GM18951 (cell line): ENCODE measurements around the gene GLCCI1.

Experiments
- POLR2A ChIP-seq: IDR thresholded peaks from 4 replicates; pipeline ENCODE4 v1.6.1; 2011; ENCODE audit warnings: mild to moderate bottlenecking; ENCODE audit not compliant: insufficient read length, insufficient read depth; ENCODE audit errors: extremely low read depth
- in situ Hi-C: fragments of 300-500 bp; cut with MboI; formaldehyde crosslinking; loops from one replicate; pipeline ENCODE4 v1.12.0; 2022; ENCODE audit warnings: low sequenced_read_pairs, mixed read lengths, inconsistent platforms; ENCODE audit not compliant: unreplicated experiment

Gene GLCCI1

DNA sequence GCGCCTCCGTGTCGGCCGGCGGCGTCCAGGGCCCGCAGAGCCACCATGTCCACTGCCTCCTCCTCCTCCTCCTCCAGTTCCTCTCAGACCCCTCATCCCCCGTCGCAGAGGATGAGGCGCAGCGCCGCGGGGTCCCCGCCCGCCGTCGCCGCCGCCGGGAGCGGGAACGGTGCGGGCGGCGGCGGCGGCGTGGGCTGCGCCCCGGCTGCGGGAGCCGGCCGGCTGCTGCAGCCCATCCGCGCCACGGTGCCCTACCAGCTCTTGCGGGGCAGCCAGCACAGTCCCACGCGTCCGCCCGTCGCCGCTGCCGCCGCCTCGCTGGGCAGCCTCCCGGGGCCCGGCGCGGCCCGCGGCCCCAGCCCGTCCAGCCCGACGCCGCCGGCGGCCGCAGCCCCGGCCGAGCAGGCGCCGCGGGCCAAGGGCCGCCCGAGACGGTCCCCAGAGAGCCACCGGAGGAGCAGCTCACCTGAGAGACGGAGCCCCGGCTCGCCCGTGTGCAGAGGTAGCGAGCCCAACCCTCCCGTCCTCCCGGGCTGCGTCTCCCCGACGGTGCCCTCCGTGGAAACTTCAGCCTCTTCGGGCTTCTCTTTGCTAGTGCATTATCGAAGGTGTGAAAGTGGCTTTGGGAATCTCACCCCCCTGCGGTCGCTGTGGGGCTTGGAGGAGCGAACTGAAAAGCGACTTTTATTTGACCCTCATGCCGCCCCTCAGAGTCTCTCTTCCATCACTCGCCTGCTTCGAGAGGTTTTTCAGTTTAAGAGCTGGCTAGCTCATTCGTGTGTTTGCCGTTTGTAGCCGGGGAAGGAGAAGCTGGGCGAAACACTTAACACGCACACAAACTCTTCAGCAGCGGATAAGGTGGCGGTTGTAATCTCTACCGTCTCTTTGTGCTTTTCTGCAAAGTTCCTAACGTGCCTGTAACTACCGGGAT, 975 bp downstream of the GLCCI1 start:
- in situ Hi-C loops: no loop called here
- TF ChIP-seq POLR2A: peak; percentile 36

- TF ChIP-seq POLR2A: no peak
- in situ Hi-C loops: no loop called here
Measured at GRCh38 chr7:7970237-7970530, 1.6 kb downstream of the GLCCI1 start.

DNA sequence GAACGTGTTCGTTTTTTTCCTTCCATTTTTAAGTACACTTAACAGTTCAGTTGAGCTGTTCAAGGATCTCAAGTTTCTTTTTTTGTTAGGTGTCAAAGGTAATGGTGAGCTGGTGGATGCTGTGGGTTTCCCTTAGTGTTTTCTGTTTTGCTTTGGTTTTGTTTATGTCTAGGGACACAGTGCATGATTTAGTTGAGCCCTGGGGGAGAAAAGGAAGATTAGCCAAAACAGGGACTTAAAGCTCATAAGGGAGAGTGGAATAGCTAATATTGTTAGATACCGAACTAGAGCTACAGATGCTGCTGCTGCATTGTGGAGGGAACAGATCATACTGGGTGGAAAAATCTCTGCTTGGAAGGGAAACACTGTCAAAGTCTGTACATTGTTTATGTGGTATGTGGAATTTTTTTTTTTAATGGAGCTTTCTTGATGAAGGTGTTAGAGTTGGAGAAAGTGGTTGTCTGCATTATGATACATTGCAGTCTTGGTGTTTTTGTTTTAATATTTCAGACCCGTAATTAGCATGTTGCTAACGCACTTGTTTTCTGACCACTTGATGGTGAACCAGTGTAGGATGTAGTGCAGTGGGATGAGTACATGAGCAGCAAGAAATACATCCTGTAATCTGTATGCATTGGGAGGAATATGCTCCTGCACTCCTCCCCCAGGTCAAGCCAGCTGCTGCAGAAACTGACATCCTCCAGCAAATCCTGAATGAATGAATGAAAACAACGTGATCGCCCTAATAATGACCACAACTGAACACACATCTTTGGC, 2.1 kb downstream of the GLCCI1 start:
- no peak for TF ChIP-seq POLR2A
- in situ Hi-C loops: no loop called here

DNA sequence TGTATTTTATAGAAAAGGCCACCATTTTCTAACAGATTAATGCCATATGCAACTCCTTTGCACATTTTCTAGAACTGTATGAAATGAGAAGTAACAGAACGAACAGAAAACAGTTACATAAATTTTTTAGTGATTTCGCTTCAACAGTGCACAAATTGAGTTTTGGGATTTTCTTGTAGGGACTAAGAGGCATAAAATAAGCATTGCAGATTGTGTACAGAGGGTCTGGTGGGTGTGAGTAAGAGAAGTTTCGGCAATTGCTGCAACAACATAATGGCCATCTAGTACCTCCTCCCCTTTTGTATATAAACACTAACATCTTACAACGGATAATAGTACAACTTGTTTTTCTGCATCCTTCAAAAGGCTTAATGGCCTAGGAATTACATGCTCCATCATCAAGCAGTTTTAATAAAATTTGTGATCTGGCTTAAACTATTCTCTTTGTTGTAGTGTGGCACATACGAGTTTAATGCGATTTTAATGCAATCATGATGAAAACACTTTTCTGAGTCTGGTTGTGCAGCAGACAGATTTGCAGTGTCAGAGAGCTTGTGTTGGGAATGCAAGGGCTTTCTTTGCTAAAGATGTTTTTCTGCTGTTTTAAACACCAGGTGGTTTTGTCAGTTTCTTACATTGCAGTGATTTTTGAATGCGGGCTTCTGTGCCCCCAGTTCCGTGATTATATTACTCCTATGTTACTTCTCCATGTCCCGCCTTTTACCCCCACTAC, 2.9 kb downstream of the GLCCI1 start:
- TF ChIP-seq POLR2A: no peak
- in situ Hi-C loops: no loop called here

DNA sequence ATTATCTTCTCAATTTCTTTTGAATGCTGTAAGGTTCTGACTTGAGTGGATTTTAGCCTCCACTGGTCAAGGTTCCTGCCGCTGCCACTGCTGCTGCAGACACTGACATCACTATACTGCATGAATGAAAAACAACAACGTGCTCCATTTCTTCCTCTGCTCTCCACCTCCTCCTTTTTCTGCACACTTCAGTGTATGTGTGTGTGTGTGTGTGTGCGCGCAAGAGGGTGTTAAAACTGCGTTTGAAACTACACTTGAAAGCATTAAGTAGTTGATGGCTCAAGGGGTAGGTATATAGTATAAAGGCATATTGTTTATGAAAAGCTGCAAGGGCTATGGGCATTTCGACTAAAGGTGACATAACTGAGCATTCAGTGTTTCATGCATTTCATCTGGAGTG, 3.5 kb downstream of the GLCCI1 start:
- in situ Hi-C loops: no loop called here

DNA sequence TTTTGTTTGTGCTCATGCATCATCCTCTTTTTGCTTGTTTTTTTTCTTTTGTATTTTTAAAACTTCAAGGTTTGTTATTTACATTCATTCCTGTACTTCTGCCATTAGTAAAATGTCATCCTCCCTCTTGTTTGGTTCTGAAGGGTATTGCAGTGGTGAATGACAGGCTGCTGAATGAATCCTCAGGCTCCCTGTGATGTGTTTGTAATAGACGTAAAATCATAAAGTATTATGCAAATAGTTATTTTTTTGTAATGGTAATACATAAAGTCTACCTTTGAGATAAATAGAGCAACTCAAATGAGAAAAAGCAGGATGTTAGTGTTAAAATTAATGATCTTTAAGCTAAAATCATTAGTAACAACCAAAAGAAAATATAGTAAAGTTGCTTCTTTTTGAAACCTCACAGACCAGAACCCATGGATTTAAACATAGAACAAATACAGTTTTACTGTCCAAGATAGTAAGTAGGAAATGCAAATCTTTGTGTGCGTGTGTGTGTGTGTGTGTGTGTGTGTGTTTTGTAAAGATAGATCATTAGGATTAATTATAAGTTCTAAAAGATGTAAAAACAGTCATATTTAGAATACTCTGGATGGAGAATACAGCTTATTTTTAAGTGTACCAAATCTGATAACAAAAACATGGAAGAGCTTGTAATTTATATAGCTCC, 4.5 kb downstream of the GLCCI1 start:
- TF ChIP-seq POLR2A: no peak
- in situ Hi-C loops: no loop called here

More for the DNA sequence above, 3.5 kb downstream of the GLCCI1 start:
- TF ChIP-seq POLR2A: no peak

DNA sequence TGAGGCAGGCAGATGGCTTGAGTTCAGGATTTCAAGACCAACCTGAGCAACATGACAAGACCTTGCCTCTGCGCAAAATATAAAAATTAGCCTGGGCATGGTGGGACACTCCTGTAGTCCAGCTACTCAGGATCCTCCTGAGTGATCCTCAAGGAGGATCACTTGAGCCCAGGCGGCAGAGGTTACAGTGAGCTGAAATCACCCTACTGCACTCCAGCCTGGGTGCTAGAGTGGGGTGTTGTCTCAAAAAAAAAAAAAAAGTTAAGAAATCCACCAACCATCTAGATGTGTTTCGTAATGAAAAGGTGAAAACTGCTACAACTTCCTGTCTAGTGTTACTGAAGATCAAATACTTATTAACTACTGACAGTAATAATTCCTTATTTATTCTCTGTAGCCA, 8.1 kb downstream of the GLCCI1 start:
- TF ChIP-seq POLR2A: no peak
- in situ Hi-C loops: no loop called here

DNA sequence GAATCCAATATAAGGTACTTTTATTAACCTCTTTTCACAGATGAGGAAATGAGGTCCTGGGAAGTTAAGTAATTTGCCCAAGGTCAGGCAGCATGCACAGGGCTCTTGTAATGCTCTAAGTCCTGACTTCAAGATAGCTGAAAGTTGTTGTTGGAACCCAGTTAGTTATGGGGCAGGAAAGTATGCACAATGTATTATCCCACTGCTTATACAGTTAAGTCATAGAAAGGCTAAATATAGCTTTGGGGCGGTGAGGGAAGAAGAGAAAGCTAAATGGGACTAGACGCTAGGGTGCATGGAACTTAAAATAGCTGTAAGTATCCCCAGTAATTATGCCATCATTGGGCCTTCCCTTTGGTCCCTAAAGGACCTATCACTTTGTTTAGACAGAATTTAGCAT, 9.2 kb downstream of the GLCCI1 start:
- in situ Hi-C loops: no loop called here
- no peak for TF ChIP-seq POLR2A

GRCh38 chr7:7978860-7979259, 10.3 kb downstream of the GLCCI1 start:
- no peak for TF ChIP-seq POLR2A

GRCh38 chr7:7979558-7979957, 11.0 kb downstream of the GLCCI1 start:
- in situ Hi-C loops: no loop called here
- TF ChIP-seq POLR2A: no peak

More at GRCh38 chr7:7978860-7979259, 10.3 kb downstream of the GLCCI1 start:
- in situ Hi-C loops: no loop called here

DNA sequence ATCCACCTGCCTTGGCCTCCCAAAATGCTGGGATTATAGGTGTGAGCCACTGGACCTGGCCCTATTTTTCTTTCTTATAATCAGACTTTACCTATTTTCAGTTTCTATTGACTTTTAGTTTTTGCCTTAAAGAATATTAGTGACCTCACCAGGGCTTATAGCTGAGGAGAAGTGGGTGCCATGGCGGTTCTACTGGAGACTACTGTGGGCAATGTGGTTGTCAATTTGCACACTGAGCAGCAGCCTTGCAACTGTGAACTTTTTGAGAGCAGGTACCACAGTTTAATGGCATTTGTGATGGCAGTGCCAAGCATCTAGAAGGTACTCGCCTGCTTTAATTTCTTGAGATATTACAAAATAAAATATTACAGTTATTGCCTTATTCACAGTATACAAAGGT, 11.5 kb downstream of the GLCCI1 start:
- in situ Hi-C loops: no loop called here
- no peak for TF ChIP-seq POLR2A

DNA sequence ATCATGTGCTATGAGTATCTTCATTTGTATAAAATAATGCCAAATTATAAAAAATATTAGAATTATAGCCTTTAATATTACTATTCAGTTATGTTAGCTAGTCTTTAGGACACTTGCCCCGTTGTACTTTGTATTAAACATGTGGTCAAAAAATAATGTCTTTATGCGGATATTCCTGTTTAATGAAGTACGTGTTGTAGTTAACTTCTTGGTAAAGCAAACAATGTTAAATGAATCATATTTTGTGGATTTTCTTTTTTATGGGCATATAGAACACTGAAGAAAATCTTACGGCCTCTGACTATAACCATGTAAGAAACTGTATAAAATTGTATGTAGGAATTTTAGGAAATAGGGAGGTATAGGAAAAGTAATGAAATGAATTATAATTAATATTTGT, 14.3 kb downstream of the GLCCI1 start:
- in situ Hi-C loops: no loop called here
- no peak for TF ChIP-seq POLR2A

GRCh38 chr7:7984424-7984823, 15.8 kb downstream of the GLCCI1 start:
- in situ Hi-C loops: no loop called here
- TF ChIP-seq POLR2A: no peak

GRCh38 chr7:7988706-7989105, 20.1 kb downstream of the GLCCI1 start:
- no peak for TF ChIP-seq POLR2A
- in situ Hi-C loops: no loop called here
